Osteocyte (in vitro differentiated cells): ENCODE results near the gene LINGO1. TPM values are rescaled to one million over a fixed set of nuclear protein-coding genes. Genes with fewer than 3 reads are reported as not detected.

Experiments
- DNase-seq: peaks from one replicate; pipeline ENCODE4 v3.0.0; 2021; ENCODE audit warnings: mixed read lengths; ENCODE audit not compliant: unreplicated experiment; ENCODE audit errors: extremely low spot score
- H3K27ac Mint-ChIP-seq: one replicate; pipeline ENCODE4 v1.8.0; 2021; ENCODE audit warnings: mild to moderate bottlenecking, mixed read lengths; ENCODE audit not compliant: unreplicated experiment
- H3K27me3 Mint-ChIP-seq: one replicate; pipeline ENCODE4 v1.8.0; 2021; ENCODE audit warnings: mixed read lengths; ENCODE audit not compliant: unreplicated experiment
- H3K36me3 Mint-ChIP-seq: one replicate; pipeline ENCODE4 v1.8.0; 2021; ENCODE audit warnings: mixed read lengths; ENCODE audit not compliant: unreplicated experiment
- H3K4me1 Mint-ChIP-seq: one replicate; pipeline ENCODE4 v1.8.0; 2021; ENCODE audit warnings: mixed read lengths; ENCODE audit not compliant: unreplicated experiment
- H3K4me3 Mint-ChIP-seq: one replicate; pipeline ENCODE4 v1.8.0; 2021; ENCODE audit warnings: mild to moderate bottlenecking, moderate library complexity, mixed read lengths; ENCODE audit not compliant: unreplicated experiment
- H3K9me3 Mint-ChIP-seq: one replicate; pipeline ENCODE4 v1.8.0; 2021; ENCODE audit warnings: mixed read lengths; ENCODE audit not compliant: unreplicated experiment
- total RNA-seq: library from RNA; stranded (reverse); gene quantifications from 2 replicates; pipeline ENCODE4 v1.2.1, GENCODE V29; 2021
- TF ChIP-seq, protein P1 (sequence below): fragments of 200-600 bp; sonication (generic); IDR thresholded peaks from 2 replicates; pipeline ENCODE4 v1.5.0; 2021; ENCODE audit warnings: antibody characterized with exemption, mild to moderate bottlenecking, moderate library complexity

Gene LINGO1
- total RNA-seq, 1 donor from 2014 or later: 2.4 TPM

DNA sequence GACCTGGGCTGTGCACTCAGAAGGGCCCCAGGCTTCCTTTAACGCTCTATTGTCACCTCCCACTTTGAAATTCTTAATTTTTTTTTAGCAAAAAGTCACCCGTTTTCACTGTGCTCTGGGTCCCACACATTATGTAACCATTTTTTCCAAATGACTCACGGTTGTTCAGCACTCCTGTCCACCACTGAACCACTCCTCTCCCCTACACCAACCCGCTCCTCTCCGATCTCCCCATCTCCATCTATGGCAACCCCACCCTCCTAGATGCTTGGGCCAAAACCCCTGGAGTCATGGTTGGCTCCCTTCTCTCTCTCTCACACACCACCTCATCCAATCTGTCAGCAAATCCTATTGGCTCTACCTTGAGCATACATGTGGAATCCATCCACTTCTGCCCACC lies 41.2 kb upstream of the LINGO1 start:
- Mint-ChIP-seq H3K36me3 (no peaks in the 10 kb centered on the region), H3K4me1 (no peaks in the 10 kb centered on the region), H3K9me3 (no peaks in the 10 kb centered on the region), H3K4me3 (no peak overlapping the region), H3K27ac (no peak overlapping the region), H3K27me3 (peaks cover 34% of the 10 kb centered on the region)
- DNase-seq: no peak
- TF ChIP-seq, protein P1, sequence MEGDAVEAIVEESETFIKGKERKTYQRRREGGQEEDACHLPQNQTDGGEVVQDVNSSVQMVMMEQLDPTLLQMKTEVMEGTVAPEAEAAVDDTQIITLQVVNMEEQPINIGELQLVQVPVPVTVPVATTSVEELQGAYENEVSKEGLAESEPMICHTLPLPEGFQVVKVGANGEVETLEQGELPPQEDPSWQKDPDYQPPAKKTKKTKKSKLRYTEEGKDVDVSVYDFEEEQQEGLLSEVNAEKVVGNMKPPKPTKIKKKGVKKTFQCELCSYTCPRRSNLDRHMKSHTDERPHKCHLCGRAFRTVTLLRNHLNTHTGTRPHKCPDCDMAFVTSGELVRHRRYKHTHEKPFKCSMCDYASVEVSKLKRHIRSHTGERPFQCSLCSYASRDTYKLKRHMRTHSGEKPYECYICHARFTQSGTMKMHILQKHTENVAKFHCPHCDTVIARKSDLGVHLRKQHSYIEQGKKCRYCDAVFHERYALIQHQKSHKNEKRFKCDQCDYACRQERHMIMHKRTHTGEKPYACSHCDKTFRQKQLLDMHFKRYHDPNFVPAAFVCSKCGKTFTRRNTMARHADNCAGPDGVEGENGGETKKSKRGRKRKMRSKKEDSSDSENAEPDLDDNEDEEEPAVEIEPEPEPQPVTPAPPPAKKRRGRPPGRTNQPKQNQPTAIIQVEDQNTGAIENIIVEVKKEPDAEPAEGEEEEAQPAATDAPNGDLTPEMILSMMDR: no peak

DNA sequence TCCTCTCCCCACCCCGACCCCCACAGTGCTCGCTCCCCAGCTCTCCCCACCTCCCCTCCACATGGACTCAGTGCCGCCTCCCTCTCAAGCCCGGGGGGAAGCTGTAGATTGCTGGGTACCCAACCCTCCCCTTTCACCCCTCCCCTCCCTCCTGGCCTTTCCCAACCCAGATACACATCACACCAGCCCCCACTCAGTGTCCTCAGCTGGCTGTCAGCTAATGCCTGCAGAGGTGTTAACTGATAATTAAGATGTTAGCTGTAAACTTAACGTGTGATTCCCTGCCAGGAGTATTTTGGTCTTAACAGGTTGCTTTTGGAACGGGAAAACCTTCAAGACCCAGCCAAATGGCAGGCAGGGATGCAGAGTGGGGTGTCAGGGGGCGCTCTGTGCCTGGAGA lies 39.4 kb upstream of the LINGO1 start:
- Mint-ChIP-seq H3K9me3 (no peaks in the 10 kb centered on the region), H3K4me1 (no peaks in the 10 kb centered on the region), H3K36me3 (no peaks in the 10 kb centered on the region), H3K27ac (no peak overlapping the region), H3K27me3 (peaks cover 36% of the 10 kb centered on the region), H3K4me3 (no peak overlapping the region)
- TF ChIP-seq, protein P1: no peak
- no peak for DNase-seq

DNA sequence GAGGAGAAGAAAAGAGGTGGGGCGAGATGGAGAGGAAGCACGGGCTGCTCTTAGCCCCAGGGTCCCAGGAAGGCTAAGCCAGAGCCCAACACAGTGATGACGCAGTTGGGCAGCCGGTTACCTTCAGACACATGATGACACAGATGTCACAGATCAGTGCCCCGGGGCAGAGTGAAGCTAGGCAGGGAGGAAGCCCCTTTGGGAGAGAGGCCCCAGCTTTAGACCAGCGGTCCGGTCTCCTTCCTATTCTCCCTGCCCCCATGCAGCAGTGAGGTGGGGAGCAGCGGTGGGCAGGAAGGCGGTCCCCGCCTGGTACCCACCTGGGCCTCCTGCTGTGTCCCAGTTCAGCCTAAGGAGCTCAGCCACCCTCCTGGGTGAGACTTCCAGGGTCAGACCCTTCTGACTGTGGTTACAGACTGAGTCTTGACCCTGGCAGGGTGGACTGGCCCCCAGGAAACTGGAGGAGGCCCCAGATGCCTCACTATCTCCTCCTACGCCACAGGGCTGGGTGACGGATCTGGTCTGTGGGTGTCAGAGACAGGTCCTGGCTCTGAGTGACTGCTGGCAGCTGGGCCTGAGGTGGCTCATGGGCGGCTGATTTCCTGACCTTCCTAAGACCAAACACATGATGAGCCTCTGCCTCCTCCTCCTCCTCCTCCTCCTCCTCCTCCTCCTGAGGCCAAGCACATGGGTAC lies 38.8 kb upstream of the LINGO1 start:
- Mint-ChIP-seq H3K4me3 (no peak overlapping the region), H3K27me3 (peaks cover 42% of the 10 kb centered on the region), H3K27ac (no peak overlapping the region), H3K4me1 (no peaks in the 10 kb centered on the region), H3K9me3 (no peaks in the 10 kb centered on the region), H3K36me3 (no peaks in the 10 kb centered on the region)
- DNase-seq: no peak
- TF ChIP-seq, protein P1: no peak

GRCh38 chr15:77670558-77671361 lies 38.0 kb upstream of the LINGO1 start:
- H3K4me1 Mint-ChIP-seq: no peaks in the 10 kb centered on the region
- no peaks in the 10 kb centered on the region for H3K36me3 Mint-ChIP-seq
- no peak overlapping the region for H3K4me3 Mint-ChIP-seq
- H3K27ac Mint-ChIP-seq: no peak overlapping the region
- no peak for DNase-seq
- H3K27me3 Mint-ChIP-seq: peaks cover 44% of the 10 kb centered on the region
- TF ChIP-seq, protein P1: no peak
- H3K9me3 Mint-ChIP-seq: no peaks in the 10 kb centered on the region

- Mint-ChIP-seq H3K27ac (no peak overlapping the region), H3K9me3 (no peaks in the 10 kb centered on the region), H3K4me3 (no peak overlapping the region), H3K4me1 (no peaks in the 10 kb centered on the region), H3K36me3 (no peaks in the 10 kb centered on the region), H3K27me3 (peaks cover 44% of the 10 kb centered on the region)
- no peak for DNase-seq
- TF ChIP-seq, protein P1: no peak
These were observed 37.2 kb upstream of the LINGO1 start for GRCh38 chr15:77669896-77670295.
